ENCODE results near the gene TGFBR3L.
A peak's percentile ranks its signal among the peaks of the same experiment; 100 is the strongest.

TGFBR3L gene

GRCh38 chr19:7940841-7941240 is 26.2 kb downstream of the TGFBR3L start:
- DNase-seq (ENCODE audit: low read depth) = no peak
- no peak for TF ChIP-seq CTCF (IDR thresholded peaks at IDR 0.05; ENCODE audit: control insufficient read depth, extremely low read depth, insufficient read depth)
- H3K4me3 ChIP-seq (ENCODE audit: low read depth, low read length) = no peak overlapping the region

GRCh38 chr19:7941895-7942596 is 27.4 kb downstream of the TGFBR3L start:
- no peak for DNase-seq (ENCODE audit: low read depth)
- peak overlapping the region; percentile 85 for H3K4me3 ChIP-seq (ENCODE audit: low read depth, low read length)
- TF ChIP-seq CTCF (IDR thresholded peaks at IDR 0.05; ENCODE audit: control insufficient read depth, extremely low read depth, insufficient read depth) = no peak

- no peak for DNase-seq (ENCODE audit: low read depth)
- TF ChIP-seq CTCF (IDR thresholded peaks at IDR 0.05; ENCODE audit: control insufficient read depth, extremely low read depth, insufficient read depth) = no peak
Measured at GRCh38 chr19:7942981-7943443, 28.4 kb downstream of the TGFBR3L start.

GRCh38 chr19:7943444-7944176 is 29.0 kb downstream of the TGFBR3L start, which contains the start of gene TIMM44:
Gene TIMM44 (minus strand): TSS chr19:7943666. CDS start chr19:7943651, 15 bp downstream.
- peak within 1 kb of the TSS; percentile 85 for H3K4me3 ChIP-seq (ENCODE audit: low read depth, low read length)
- TF ChIP-seq CTCF (IDR thresholded peaks at IDR 0.05; ENCODE audit: control insufficient read depth, extremely low read depth, insufficient read depth) = no peak
- DNase-seq (ENCODE audit: low read depth) = peak; percentile 99

More at GRCh38 chr19:7942981-7943443, 28.4 kb downstream of the TGFBR3L start:
- H3K4me3 ChIP-seq (ENCODE audit: low read depth, low read length) = peak overlapping the region; percentile 85

GRCh38 chr19:7944177-7944761 is 29.6 kb downstream of the TGFBR3L start:
- peak overlapping the region; percentile 85 for H3K4me3 ChIP-seq (ENCODE audit: low read depth, low read length)
- peak; percentile 84 for DNase-seq (ENCODE audit: low read depth)
- TF ChIP-seq CTCF (IDR thresholded peaks at IDR 0.05; ENCODE audit: control insufficient read depth, extremely low read depth, insufficient read depth) = peak; percentile 79

- no peak for DNase-seq (ENCODE audit: low read depth)
- no peak overlapping the region for H3K4me3 ChIP-seq (ENCODE audit: low read depth, low read length)
- TF ChIP-seq CTCF (IDR thresholded peaks at IDR 0.05; ENCODE audit: control insufficient read depth, extremely low read depth, insufficient read depth) = no peak
Measured at GRCh38 chr19:7947939-7948338, 33.3 kb downstream of the TGFBR3L start.

Measured in LNCaP clone FGC (cell line).